Superior temporal gyrus (tissue), 1 donor: ENCODE results near the gene PRM1.

Source experiments
- DNase-seq: peaks from one replicate; pipeline ENCODE4 v3.0.0-alpha.2; 2016; ENCODE audit errors: extremely low spot score

The PRM1 gene

GRCh38 chr16:11280616-11281522 lies at the start of gene PRM1:
Gene PRM1 (minus strand): TSS chr16:11281330. CDS start chr16:11281238, 92 bp downstream.
- no peak for DNase-seq

DNA sequence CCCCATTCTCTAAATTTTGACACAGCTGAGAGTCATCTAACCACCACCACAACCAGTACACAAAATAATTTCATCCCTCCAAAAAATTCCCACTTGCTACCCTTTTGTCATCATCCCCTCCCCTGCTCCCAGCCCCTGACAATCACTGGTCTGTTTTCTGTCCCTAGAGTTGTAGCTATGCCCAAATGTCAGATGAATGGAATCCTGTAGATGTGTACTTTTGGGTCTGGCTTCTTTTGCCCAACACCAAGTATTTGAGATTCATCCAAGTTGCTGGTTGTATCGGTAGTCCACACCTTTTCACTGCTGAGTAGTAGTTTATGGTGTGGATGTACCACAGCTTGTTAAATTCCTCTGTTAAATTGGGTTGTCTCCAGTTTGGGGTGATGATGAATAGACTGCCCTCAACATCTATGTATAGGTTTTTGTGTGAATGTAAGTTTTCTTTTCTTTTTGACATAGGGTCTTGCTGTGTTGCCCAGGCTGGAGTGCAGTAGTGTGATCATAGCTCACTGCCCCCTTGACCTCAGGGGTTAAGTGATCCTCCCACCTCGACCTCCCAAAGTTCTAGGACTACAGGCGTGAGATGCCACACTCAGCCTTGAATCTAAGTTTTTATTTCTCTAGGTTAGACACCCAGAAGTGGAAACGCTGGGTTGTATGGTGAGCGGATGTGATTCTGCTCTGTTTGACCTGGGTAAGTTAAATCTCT lies 49.6 kb upstream of the PRM1 start:
- no peak for DNase-seq

GRCh38 chr16:11329891-11330290 lies 48.8 kb upstream of the PRM1 start:
- no peak for DNase-seq

- DNase-seq, result no peak
These were observed 48.0 kb upstream of the PRM1 start for GRCh38 chr16:11329071-11329491.

- no peak for DNase-seq
These were observed 47.3 kb upstream of the PRM1 start for GRCh38 chr16:11328172-11329070.

DNA sequence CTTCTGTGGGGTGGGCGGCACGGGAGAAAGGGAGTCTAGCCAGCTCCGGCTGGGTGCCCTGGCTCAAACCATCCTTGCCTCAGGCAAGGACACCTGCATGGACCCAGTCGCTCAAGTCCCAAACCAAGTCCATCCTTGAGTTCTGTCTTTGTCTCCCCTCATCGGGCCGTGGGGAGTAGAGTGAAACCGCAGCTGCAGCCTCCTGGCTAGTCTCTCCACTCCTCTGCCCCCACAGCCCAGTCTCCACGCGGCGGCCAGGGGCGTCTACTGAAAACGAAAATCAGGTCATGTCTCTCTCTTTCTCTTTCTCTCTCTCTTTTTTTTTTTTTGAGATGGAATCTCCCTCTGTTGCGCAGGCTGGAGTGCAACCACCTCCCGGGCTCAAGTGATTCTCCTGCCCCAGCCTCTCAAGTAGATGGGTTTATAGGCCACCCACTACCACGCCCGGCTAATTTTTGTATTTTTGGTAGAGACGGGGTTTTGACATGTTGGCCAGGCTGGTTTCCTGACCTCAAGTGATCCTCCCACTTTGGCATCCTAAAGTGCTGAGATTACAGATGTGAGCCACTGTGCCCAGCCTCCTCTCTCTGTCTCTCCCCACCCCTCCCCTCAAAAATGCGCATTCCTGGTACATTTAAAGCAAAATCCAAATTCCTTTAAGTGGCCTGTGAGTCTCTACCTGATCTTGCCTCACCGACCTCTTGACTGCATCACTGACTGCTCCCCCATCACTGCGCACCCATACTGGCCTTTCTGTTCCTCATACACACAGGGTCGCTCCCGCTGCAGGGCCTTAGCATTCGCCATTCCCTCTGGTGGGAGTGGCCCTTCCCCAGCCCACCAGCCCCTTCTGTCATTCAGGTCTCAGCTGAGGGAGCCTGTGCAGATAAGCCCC lies 46.4 kb upstream of the PRM1 start:
- no peak for DNase-seq

GRCh38 chr16:11326737-11327276 lies 45.7 kb upstream of the PRM1 start:
- no peak for DNase-seq

DNA sequence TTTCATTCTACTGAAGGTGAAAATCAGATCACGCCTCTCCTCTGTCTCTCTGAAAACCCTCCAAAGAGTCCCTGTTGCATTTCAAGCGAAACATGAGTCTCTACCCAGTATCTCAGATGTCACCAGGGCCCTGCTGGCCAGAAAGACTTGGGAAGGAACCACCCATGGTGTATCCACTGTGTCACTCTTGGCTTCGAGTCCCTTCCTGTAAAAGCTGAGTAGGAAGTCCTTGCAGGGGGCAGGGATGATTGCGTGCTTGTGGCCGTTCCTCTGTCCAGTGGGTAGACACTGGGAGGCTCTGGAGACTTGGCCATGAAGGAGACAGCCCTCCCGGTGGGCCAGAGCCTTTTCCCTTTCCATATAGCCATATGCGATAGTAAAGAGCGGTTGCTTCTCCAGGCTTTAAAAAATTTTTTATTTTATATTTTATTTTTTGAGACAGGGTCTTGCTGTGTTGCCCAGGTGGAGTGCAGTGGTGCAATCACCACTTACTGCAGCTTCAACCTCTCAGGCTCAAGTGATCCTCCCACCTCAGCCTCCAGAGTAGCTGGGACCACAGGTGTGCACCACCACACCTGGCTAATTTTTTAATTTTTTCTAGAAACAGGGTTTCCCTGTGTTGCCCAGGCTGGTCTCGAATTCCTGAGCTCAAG lies 45.1 kb upstream of the PRM1 start:
- no peak for DNase-seq

- DNase-seq, result no peak
These were observed 44.4 kb upstream of the PRM1 start for GRCh38 chr16:11325404-11326083.

GRCh38 chr16:11323551-11324336 lies 42.6 kb upstream of the PRM1 start:
- no peak for DNase-seq

GRCh38 chr16:11322823-11323222 lies 41.7 kb upstream of the PRM1 start:
- no peak for DNase-seq

- DNase-seq, result no peak
These were observed 40.5 kb upstream of the PRM1 start for GRCh38 chr16:11321662-11322061.

DNA sequence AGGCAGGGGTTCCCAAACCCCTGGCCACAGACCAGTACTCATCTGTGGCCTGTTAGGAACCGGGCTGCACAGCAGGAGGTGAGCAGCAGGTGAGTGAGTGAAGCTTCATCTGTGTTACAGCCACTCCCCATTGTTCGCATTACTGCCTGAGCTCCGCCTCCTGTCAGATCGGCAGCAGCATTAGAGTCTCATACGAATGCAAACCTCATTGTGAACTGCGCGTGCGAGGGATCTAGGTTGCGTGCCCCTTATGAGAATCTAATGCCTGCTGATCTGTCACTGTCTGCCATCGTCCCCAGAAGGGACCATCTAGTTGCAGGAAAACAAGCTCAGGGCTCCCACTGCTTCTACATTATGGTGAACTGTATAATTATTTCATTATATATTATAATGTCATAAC lies 39.0 kb upstream of the PRM1 start:
- no peak for DNase-seq

GRCh38 chr16:11319529-11320146 lies 38.5 kb upstream of the PRM1 start:
- DNase-seq, result no peak

DNA sequence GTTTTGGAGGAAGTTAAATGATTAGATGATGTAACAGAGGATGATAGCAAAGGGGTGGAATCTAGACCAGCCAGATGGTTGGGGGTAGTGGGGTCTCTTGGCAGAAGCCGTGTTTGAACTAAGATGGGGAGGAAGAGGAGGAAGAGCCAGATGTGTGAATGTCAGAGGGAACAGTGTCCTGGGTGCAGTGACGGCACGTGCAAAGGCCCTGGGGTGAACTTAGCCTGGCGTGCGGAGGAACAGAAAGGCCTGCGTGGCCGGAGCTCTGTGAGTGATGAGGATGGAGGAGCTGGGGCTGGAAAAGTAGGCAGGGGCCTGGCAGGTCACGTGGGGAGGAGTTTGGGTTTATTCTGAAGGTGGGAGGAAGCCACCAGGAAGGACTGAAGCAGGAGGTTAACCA lies 37.7 kb upstream of the PRM1 start:
- DNase-seq, result no peak

- DNase-seq, result no peak
These were observed 35.3 kb upstream of the PRM1 start for GRCh38 chr16:11316331-11317015.

DNA sequence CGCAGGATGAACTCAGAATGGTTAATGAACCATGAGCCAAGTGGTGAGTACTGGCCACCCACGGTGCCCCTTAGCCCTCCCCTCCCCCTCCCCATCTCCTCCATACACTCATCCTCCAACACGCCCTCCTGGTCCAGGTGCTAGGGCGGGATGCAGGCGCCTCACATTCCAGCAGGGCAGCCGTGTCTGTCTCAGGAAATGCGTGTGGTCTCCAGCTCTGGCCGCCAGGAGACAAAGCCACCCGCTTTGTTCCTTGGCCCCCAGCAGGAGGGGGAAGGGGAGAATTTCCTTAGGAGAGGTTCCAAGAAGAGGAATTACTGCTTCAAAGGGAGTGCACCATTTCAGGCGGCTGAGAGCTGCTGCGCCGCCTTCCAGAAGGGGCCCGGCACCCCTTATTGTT lies 34.4 kb upstream of the PRM1 start:
- no peak for DNase-seq
